Sigmoid colon (tissue), 7 donors: ENCODE results near the gene ARNT2. TPM values are rescaled to one million over a fixed set of nuclear protein-coding genes. Genes with fewer than 3 reads are reported as not detected.
A peak's percentile ranks its signal among the peaks of the same experiment; 100 is the strongest.

Experiments used
- DNase-seq: peaks from one replicate; pipeline ENCODE4 v3.0.0-alpha.2; 2019
- H3K27ac ChIP-seq, 4 donors: fragments of 200-600 bp; sonication (generic); one replicate each; pipeline ENCODE4 v1.5.1; 2016 to 2019; ENCODE audit warnings: mild to moderate bottlenecking in 1 of 4
- H3K27me3 ChIP-seq, 3 donors: fragments of 200-600 bp; sonication (generic); one replicate each; pipeline ENCODE4 v1.5.1; 2019; ENCODE audit warnings: mild to moderate bottlenecking in 1 of 3
- H3K36me3 ChIP-seq, 4 donors: fragments of 200-600 bp; sonication (generic); one replicate each; pipeline ENCODE4 v1.5.1; 2016 to 2019
- H3K4me1 ChIP-seq, 4 donors: fragments of 200-600 bp; sonication (generic); one replicate each; pipeline ENCODE4 v1.5.1; 2017 to 2019
- H3K4me3 ChIP-seq, 4 donors: fragments of 200-600 bp; sonication (generic); one replicate each; pipeline ENCODE4 v1.5.1; 2017 to 2019; ENCODE audit warnings: mild to moderate bottlenecking in 2 of 4, moderate library complexity in 1 of 4
- H3K9me3 ChIP-seq, 4 donors: fragments of 200-600 bp in 3 of 4; sonication (generic) in 3 of 4; one replicate each; pipeline versions ENCODE4 v1.5.1 to v1.6.1; 2013 to 2019
- CTCF ChIP-seq, 4 experiments: fragments of 450-650 bp in 3 of 4; fragments of 200-600 bp in 1 of 4; IDR thresholded peaks; one replicate each; pipeline ENCODE4 v1.5.1; 2016 to 2019; ENCODE audit warnings: antibody characterized with exemption in 4 of 4, mild to moderate bottlenecking in 3 of 4, moderate library complexity in 2 of 4
- EP300 ChIP-seq, 4 donors: sonication (generic); formaldehyde crosslinking; IDR thresholded peaks; one replicate each; pipeline ENCODE4 v1.6.1; 2017; ENCODE audit warnings: antibody characterized with exemption in 4 of 4
- POLR2A ChIP-seq, 2 donors: fragments of 450-650 bp; IDR thresholded peaks; one replicate each; pipeline ENCODE4 v1.6.1; 2016; ENCODE audit warnings: antibody characterized with exemption in 2 of 2, mild to moderate bottlenecking in 2 of 2, moderate library complexity in 2 of 2
- POLR2AphosphoS5 ChIP-seq, 4 donors: sonication (generic); formaldehyde crosslinking; IDR thresholded peaks; one replicate each; pipeline ENCODE4 v1.6.1; 2017; ENCODE audit warnings: antibody characterized with exemption in 4 of 4
- WGBS, 2 donors: extraction: QIAGEN DNeasy Blood & Tissue Kit; methylation state at CpG; one replicate each; pipeline ENCODE4 v1.1.7; 2013; 5-methylcytosine and 5-hydroxymethylcytosine counted together
- intact Hi-C: fragments of 100-400 bp; cut with DNase I; formaldehyde crosslinking; loops from one replicate; pipeline ENCODE4 v1.15.1; 2023
- polyA plus RNA-seq, 3 donors: library from polyadenylated mRNA; stranded (reverse); fragments of 200-250 nt; gene quantifications; one replicate each; pipeline ENCODE4 v1.2.3, GENCODE V29; 2013
- total RNA-seq, 4 donors: library from RNA; depleted of rRNA; stranded (reverse); fragments of >200 nt; gene quantifications; one replicate each; pipeline ENCODE4 v1.1.0, GENCODE V29; 2016
- donor health status: healthy with polysubstance abuse.
- donor health status: Bipolar disorder and iron deficiency.
- donor health status: healthy.

The ARNT2 gene
- total and polyA plus RNA-seq, 7 donors: 1.2 to 16.1 (median 4.3) TPM

GRCh38 chr15:80569656-80570055, 165.5 kb downstream of the ARNT2 start:
- Histone ChIP-seq H3K4me1 (peaks cover 0 to 5% (median 2%) of the 10 kb centered on the region in 4 donors), H3K9me3 (no peaks in the 10 kb centered on the region), H3K4me3 (no peak overlapping the region), H3K36me3 (peaks cover 0 to 14% (median 0%) of the 10 kb centered on the region in 4 donors), H3K27me3 (no peaks in the 10 kb centered on the region), H3K27ac (no peak overlapping the region)
- intact Hi-C loops: loop anchor here (5.0 kb wide), 1 partner anchor 398 kb away; no protein-coding TSS in a partner anchor
- no peak for DNase-seq
- no peak for TF ChIP-seq POLR2A (IDR thresholded peaks at IDR 0.05)
- no peak for TF ChIP-seq CTCF (IDR thresholded peaks at IDR 0.05)
- TF ChIP-seq POLR2AphosphoS5 (IDR thresholded peaks at IDR 0.05): no peak
- 94 to 98% methylated on average over 4 of the region's 4 CpGs for WGBS, 2 donors

- Histone ChIP-seq H3K9me3 (no peaks in the 10 kb centered on the region), H3K36me3 (peaks cover 0 to 20% (median 0%) of the 10 kb centered on the region in 4 donors), H3K4me3 (no peak overlapping the region), H3K27ac (no peak overlapping the region), H3K4me1 (peaks cover 0 to 5% (median 2%) of the 10 kb centered on the region in 4 donors), H3K27me3 (no peaks in the 10 kb centered on the region)
- no peak for TF ChIP-seq POLR2A (IDR thresholded peaks at IDR 0.05)
- DNase-seq: peak; percentile 39
- intact Hi-C loops: no loop called here
- 83 to 88% methylated on average over 6 of the region's 6 CpGs for WGBS, 2 donors
Observed at GRCh38 chr15:80570553-80570952, 166.4 kb downstream of the ARNT2 start.

DNA sequence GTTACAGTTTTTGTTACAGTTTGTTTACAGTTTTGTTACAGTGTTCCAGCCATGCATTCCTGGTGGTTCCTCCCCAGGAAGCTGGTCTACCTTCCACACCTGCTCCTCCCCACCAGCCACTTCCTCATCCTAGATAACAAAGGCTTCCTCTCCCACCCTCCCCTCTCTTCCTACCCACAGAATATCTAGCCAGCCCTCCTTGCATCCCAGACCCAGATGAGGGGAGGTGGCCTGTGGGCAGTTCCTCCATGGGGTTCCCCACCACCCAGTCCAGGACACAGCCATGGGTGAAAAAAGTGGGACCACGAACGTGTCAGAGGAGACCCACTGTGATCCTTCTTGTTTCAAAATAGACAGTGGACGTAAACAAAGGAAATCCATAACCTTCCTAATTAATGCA, 168.2 kb downstream of the ARNT2 start:
- H3K9me3 ChIP-seq: no peaks in the 10 kb centered on the region
- peaks cover 0 to 29% (median 0%) of the 10 kb centered on the region in 4 donors for H3K36me3 ChIP-seq
- H3K4me1 ChIP-seq: peaks cover 0 to 5% (median 2%) of the 10 kb centered on the region in 4 donors
- TF ChIP-seq POLR2A (IDR thresholded peaks at IDR 0.05): no peak
- H3K27me3 ChIP-seq: no peaks in the 10 kb centered on the region
- DNase-seq: no peak
- 74 to 91% methylated on average over 3 of the region's 3 CpGs for WGBS, 2 donors
- H3K27ac ChIP-seq: no peak overlapping the region
- H3K4me3 ChIP-seq: no peak overlapping the region
- intact Hi-C loops: no loop called here

DNA sequence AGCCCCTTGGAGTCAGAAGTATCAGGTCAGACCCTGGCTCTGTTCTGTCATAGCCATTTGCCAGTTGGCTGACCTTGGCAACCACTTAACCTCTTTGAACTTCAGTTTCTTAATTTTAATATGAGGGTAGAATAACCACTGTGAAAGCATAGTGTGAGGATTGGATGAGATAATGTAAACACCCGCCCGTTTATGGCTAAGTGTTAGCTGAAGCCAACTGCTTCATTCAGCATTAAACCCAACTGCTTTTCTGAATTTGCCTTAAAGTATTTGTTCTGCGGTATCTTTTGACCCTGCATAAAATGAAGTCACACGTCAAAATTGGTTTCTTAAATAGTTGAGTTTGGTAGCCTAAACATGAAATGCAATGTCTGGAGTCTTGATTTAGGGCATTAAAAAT, 169.4 kb downstream of the ARNT2 start:
- DNase-seq: no peak
- Histone ChIP-seq H3K4me1 (no peaks in the 10 kb centered on the region), H3K27me3 (no peaks in the 10 kb centered on the region), H3K4me3 (no peak overlapping the region), H3K9me3 (no peaks in the 10 kb centered on the region), H3K36me3 (peaks cover 0 to 35% (median 0%) of the 10 kb centered on the region in 4 donors), H3K27ac (no peak overlapping the region)
- TF ChIP-seq EP300 (IDR thresholded peaks at IDR 0.05): no peak
- TF ChIP-seq CTCF (IDR thresholded peaks at IDR 0.05): no peak
- no peak for TF ChIP-seq POLR2A (IDR thresholded peaks at IDR 0.05)
- no peak for TF ChIP-seq POLR2AphosphoS5 (IDR thresholded peaks at IDR 0.05)
- 10 to 54% methylated on average over 4 of the region's 4 CpGs for WGBS, 2 donors
- intact Hi-C loops: no loop called here

DNA sequence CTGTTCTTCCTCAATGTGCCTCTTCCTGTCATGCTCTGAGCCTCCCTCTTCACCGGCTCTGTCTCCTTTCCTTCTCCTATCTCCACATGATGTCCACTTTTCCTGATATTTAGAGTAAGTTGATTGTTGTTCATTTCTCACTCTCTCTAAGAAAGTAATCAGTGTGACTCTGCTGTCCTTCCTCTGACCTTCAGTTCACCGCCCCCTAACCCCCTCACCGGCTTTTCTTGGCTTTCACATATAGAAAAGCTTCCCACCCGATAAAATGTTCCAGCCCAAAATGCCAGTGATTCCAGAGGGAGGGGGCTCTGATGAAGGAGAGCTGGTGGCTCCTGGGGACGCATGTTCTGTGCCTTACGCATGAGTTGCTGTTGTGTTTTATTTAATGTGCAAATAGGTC, 170.4 kb downstream of the ARNT2 start:
- H3K36me3 ChIP-seq: peaks cover 0 to 35% (median 0%) of the 10 kb centered on the region in 4 donors
- H3K27ac ChIP-seq: no peak overlapping the region
- H3K4me3 ChIP-seq: no peak overlapping the region
- TF ChIP-seq POLR2A (IDR thresholded peaks at IDR 0.05) (no peak), CTCF (IDR thresholded peaks at IDR 0.05) (no peak), EP300 (IDR thresholded peaks at IDR 0.05) (no peak), POLR2AphosphoS5 (IDR thresholded peaks at IDR 0.05) (no peak)
- H3K27me3 ChIP-seq: no peaks in the 10 kb centered on the region
- 85 to 94% methylated on average over 6 of the region's 6 CpGs for WGBS, 2 donors
- intact Hi-C loops: no loop called here
- no peaks in the 10 kb centered on the region for H3K4me1 ChIP-seq
- no peaks in the 10 kb centered on the region for H3K9me3 ChIP-seq
- no peak for DNase-seq

DNA sequence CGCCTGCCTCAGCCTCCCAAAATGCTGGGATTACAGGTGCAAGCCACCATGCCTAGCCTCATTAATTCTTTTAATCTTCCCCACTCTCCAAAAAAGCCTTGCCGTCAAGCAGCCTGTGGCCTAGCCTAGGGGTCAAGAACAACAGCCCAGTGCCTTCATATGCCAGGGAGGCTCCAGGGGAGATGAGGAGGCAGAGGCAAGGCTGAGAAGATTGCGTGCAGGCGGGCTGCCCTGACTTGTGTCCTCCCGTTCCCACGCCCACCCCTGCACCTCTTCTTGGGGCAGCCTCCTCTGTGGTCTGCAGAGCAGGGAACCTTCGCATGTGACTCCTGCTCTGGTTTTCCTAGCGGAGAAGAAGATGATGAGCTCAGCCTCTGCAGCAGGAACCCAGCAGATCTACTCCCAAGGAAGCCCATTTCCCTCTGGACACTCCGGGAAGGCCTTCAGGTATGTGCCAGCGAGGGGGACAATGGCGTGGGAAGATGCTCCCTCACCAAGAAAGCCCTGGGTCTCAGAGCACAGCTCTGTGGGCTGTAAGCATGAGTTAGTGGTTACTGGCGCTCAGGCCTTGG, 172.4 kb downstream of the ARNT2 start:
- peaks cover 0 to 46% (median 0%) of the 10 kb centered on the region in 4 donors for H3K36me3 ChIP-seq

More for the DNA sequence above, 172.4 kb downstream of the ARNT2 start:
- TF ChIP-seq CTCF (IDR thresholded peaks at IDR 0.05): no peak
- TF ChIP-seq EP300 (IDR thresholded peaks at IDR 0.05): no peak
- no peak for TF ChIP-seq POLR2A (IDR thresholded peaks at IDR 0.05)
- TF ChIP-seq POLR2AphosphoS5 (IDR thresholded peaks at IDR 0.05): no peak
- H3K4me3 ChIP-seq: no peak overlapping the region
- H3K27ac ChIP-seq: no peak overlapping the region
- no peaks in the 10 kb centered on the region for H3K9me3 ChIP-seq
- no peaks in the 10 kb centered on the region for H3K27me3 ChIP-seq
- intact Hi-C loops: no loop called here
- DNase-seq: no peak
- 95 to 97% methylated on average over 12 of the region's 12 CpGs for WGBS, 2 donors
- H3K4me1 ChIP-seq: no peaks in the 10 kb centered on the region
